Mammary epithelial cell (primary cell): Measurements from ENCODE around the gene MRPL4.

Experiments used
- EZH2 ChIP-seq: IDR thresholded peaks from 2 replicates; pipeline ENCODE4 v1.6.1; 2012; ENCODE audit warnings: low read length, inconsistent platforms, borderline replicate concordance
- TF ChIP-seq, protein P1 (sequence below), 2 donors: IDR thresholded peaks in 1 of 2; conservative IDR thresholded peaks in 1 of 2; 2 replicates each; pipeline ENCODE4 v1.5.1; 2011 to 2012; ENCODE audit warnings: inconsistent platforms in 2 of 2, low read length in 2 of 2, mild to moderate bottlenecking in 2 of 2, control low read depth in 1 of 2, low read depth in 1 of 2; ENCODE audit not compliant: insufficient read depth in 1 of 2; ENCODE audit errors: extremely low read depth in 1 of 2

DNA sequence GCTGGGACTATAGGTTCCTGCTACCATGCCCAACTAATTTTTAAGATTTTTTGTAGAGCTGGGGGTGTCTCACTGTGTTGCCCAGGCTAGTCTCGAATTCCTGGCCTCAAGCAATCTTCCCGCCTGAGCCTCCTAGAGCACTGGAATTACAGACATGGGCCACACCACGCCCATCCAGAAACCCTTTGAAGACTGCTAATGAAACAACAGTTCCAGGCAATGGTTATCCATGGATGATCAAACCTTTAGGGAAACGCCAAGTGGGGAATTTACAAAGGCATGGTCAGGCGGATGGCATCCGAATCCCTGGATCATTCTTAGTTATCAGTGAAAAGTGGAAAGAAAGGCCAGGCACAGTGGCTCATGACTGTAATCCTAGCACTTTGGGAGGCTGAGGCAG lies 40.3 kb upstream of the MRPL4 start:
- TF ChIP-seq EZH2, result no peak
- TF ChIP-seq, protein P1, sequence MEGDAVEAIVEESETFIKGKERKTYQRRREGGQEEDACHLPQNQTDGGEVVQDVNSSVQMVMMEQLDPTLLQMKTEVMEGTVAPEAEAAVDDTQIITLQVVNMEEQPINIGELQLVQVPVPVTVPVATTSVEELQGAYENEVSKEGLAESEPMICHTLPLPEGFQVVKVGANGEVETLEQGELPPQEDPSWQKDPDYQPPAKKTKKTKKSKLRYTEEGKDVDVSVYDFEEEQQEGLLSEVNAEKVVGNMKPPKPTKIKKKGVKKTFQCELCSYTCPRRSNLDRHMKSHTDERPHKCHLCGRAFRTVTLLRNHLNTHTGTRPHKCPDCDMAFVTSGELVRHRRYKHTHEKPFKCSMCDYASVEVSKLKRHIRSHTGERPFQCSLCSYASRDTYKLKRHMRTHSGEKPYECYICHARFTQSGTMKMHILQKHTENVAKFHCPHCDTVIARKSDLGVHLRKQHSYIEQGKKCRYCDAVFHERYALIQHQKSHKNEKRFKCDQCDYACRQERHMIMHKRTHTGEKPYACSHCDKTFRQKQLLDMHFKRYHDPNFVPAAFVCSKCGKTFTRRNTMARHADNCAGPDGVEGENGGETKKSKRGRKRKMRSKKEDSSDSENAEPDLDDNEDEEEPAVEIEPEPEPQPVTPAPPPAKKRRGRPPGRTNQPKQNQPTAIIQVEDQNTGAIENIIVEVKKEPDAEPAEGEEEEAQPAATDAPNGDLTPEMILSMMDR (conservative IDR thresholded peaks at IDR 0.05 in 1 of 2, IDR thresholded peaks at IDR 0.05 in 1 of 2; ENCODE audit: extremely low read depth in 1 of 2, insufficient read depth in 1 of 2, low read depth in 1 of 2, low read length in 2 of 2), result no peak
